H1 (cell line): ENCODE data around the gene GRID1. TPM values are rescaled to one million over a fixed set of nuclear protein-coding genes. Genes with fewer than 3 reads are reported as not detected.

Experiments used
- CTCF ChIA-PET: fragments of 300-600 bp; sonication (Branson Sonifier 250); formaldehyde crosslinking; loops from one replicate; lab custom pipeline; 2021; ENCODE audit not compliant: partially characterized antibody; lab: Charles Lee
- POLR2A ChIA-PET: fragments of 300-600 bp; sonication (Branson Sonifier 250); formaldehyde crosslinking; loops from one replicate; lab custom pipeline; 2021; ENCODE audit warnings: inconsistent platforms; ENCODE audit not compliant: partially characterized antibody; lab: Charles Lee
- DNase-seq, 2 experiments: peaks; one replicate each; pipeline versions ENCODE4 v3.0.0 to v3.0.0-alpha.2; 2010 to 2022; ENCODE audit warnings: low spot score in 2 of 2, low read depth in 1 of 2, mixed read lengths in 1 of 2
- FAIRE-seq: peaks from 2 replicates; lab custom pipeline; 2011; peaks lifted over from hg19 to GRCh38; lab: Jason Lieb, UNC
- H2AFZ ChIP-seq: 2 replicates; pipeline ENCODE4 v1.8.1; 2012; ENCODE audit warnings: low read length, inconsistent platforms
- H2AK5ac ChIP-seq: 2 replicates; pipeline ENCODE4 v1.6.1; 2013; ENCODE audit warnings: low read depth, low read length
- H2BK120ac ChIP-seq: replicated peaks from 2 replicates; pipeline ENCODE3; 2013; ENCODE audit warnings: low read depth, low read length, inconsistent platforms
- H2BK12ac ChIP-seq: 2 replicates; pipeline ENCODE4 v1.6.1; 2013; ENCODE audit warnings: low read depth, low read length
- H2BK15ac ChIP-seq: 2 replicates; pipeline ENCODE4 v1.6.1; 2013; ENCODE audit warnings: low read length
- H2BK20ac ChIP-seq: 2 replicates; pipeline ENCODE4 v1.6.1; 2013; ENCODE audit warnings: low read length
- H2BK5ac ChIP-seq: 2 replicates; pipeline ENCODE4 v1.6.1; 2013; ENCODE audit warnings: low read depth, low read length
- H3K14ac ChIP-seq: 2 replicates; pipeline ENCODE4 v1.6.1; 2013; ENCODE audit warnings: inconsistent platforms; ENCODE audit not compliant: insufficient read length
- H3K18ac ChIP-seq: 2 replicates; pipeline ENCODE4 v1.6.1; 2013; ENCODE audit warnings: low read length; ENCODE audit errors: extremely low read depth
- H3K23ac ChIP-seq: 2 replicates; pipeline ENCODE4 v1.6.1; 2013; ENCODE audit warnings: inconsistent platforms; ENCODE audit not compliant: insufficient read length
- H3K23me2 ChIP-seq: 2 replicates; pipeline ENCODE4 v1.6.1; 2013; ENCODE audit warnings: low read depth, low read length
- H3K27ac ChIP-seq: 2 replicates; pipeline ENCODE4 v1.6.1; 2011; ENCODE audit warnings: low read depth, low read length, inconsistent platforms
- H3K27me3 ChIP-seq, 4 experiments: replicated peaks in 1 of 4; 1 replicate in 1 of 4; 2 replicates in 3 of 4; pipeline versions ENCODE4 v1.6.1 to v1.8.1; 2011 to 2013; ENCODE audit warnings: low read length in 3 of 4, mild to moderate bottlenecking in 3 of 4, inconsistent platforms in 2 of 4, mixed read lengths in 2 of 4, moderate library complexity in 1 of 4; ENCODE audit not compliant: control insufficient read depth in 3 of 4, insufficient read depth in 3 of 4; ENCODE audit errors: extremely low read depth in 1 of 4
- H3K36me3 ChIP-seq, 4 experiments: 2 replicates each; pipeline versions ENCODE4 v1.6.1 to v1.8.1; 2011 to 2013; ENCODE audit warnings: mild to moderate bottlenecking in 4 of 4, low read length in 3 of 4, moderate library complexity in 2 of 4, control low read depth in 1 of 4, inconsistent platforms in 1 of 4; ENCODE audit not compliant: insufficient read depth in 4 of 4, control insufficient read depth in 2 of 4
- H3K4ac ChIP-seq: replicated peaks from 2 replicates; pipeline ENCODE3; 2013; ENCODE audit warnings: low read length, low read depth, mixed read lengths, inconsistent platforms; ENCODE audit not compliant: insufficient read length
- H3K4me1 ChIP-seq, 4 experiments: replicated peaks in 1 of 4; 1 replicate in 1 of 4; 2 replicates in 3 of 4; pipeline versions ENCODE4 v1.6.1 to v1.8.1; 2011 to 2013; ENCODE audit warnings: low read length in 3 of 4, inconsistent platforms in 2 of 4, mixed read lengths in 1 of 4; ENCODE audit not compliant: insufficient read depth in 4 of 4, control insufficient read depth in 3 of 4
- H3K4me2 ChIP-seq, 2 experiments: 2 replicates each; pipeline versions ENCODE4 v1.6.1 to v1.8.1; 2011 to 2013; ENCODE audit warnings: low read depth in 2 of 2, low read length in 2 of 2, control low read depth in 1 of 2, inconsistent platforms in 1 of 2, mild to moderate bottlenecking in 1 of 2; ENCODE audit not compliant: insufficient read depth in 1 of 2
- H3K4me3 ChIP-seq, 4 experiments: fragments of 200-600, 300-600 bp in 1 of 4; sonication (generic), shearing (Covaris generic), sonication (Bioruptor Twin) in 1 of 4; 2 replicates each; pipeline versions ENCODE4 v1.5.1 to v1.8.1; 2011 to 2016; ENCODE audit warnings: low read length in 4 of 4, low read depth in 3 of 4, control low read depth in 2 of 4, inconsistent platforms in 2 of 4, mild to moderate bottlenecking in 2 of 4, mixed read lengths in 1 of 4, moderate library complexity in 1 of 4; ENCODE audit not compliant: insufficient read depth in 2 of 4; ENCODE audit errors: extremely low read depth in 1 of 4
- H3K56ac ChIP-seq: replicated peaks from 2 replicates; pipeline ENCODE3; 2013; ENCODE audit warnings: low read depth, mild to moderate bottlenecking, mixed read lengths, low read length, inconsistent platforms; ENCODE audit not compliant: insufficient read length
- H3K79me1 ChIP-seq: 2 replicates; pipeline ENCODE4 v1.6.1; 2013; ENCODE audit warnings: low read depth, low read length, control low read depth
- H3K79me2 ChIP-seq, 2 experiments: 2 replicates each; pipeline versions ENCODE4 v1.6.1 to v1.8.1; 2012 to 2013; ENCODE audit warnings: low read length in 2 of 2, mild to moderate bottlenecking in 2 of 2, inconsistent platforms in 1 of 2; ENCODE audit not compliant: insufficient read depth in 2 of 2, control insufficient read depth in 1 of 2
- H3K9ac ChIP-seq, 4 experiments: replicated peaks in 1 of 4; 1 replicate in 1 of 4; 2 replicates in 3 of 4; pipeline versions ENCODE4 v1.6.1 to v1.8.1; 2011 to 2013; ENCODE audit warnings: low read depth in 3 of 4, low read length in 3 of 4, control low read depth in 2 of 4, mild to moderate bottlenecking in 2 of 4, moderate library complexity in 2 of 4, inconsistent platforms in 1 of 4; ENCODE audit errors: extremely low read depth in 1 of 4
- H3K9me3 ChIP-seq, 2 experiments: 2 replicates each; pipeline versions ENCODE4 v1.6.1 to v1.8.1; 2012 to 2013; ENCODE audit warnings: mild to moderate bottlenecking in 2 of 2, moderate library complexity in 2 of 2, control low read depth in 1 of 2, inconsistent platforms in 1 of 2, low read depth in 1 of 2, low read length in 1 of 2, mixed read lengths in 1 of 2; ENCODE audit not compliant: insufficient read depth in 2 of 2
- H4K20me1 ChIP-seq, 2 experiments: replicated peaks in 1 of 2; 2 replicates each; pipeline versions ENCODE3 to v1.8.1; 2011 to 2013; ENCODE audit warnings: inconsistent platforms in 2 of 2, low read length in 2 of 2, mild to moderate bottlenecking in 1 of 2; ENCODE audit not compliant: insufficient read depth in 2 of 2, control insufficient read depth in 1 of 2
- H4K5ac ChIP-seq: 2 replicates; pipeline ENCODE4 v1.6.1; 2013; ENCODE audit warnings: low read length, low read depth, mixed read lengths, inconsistent platforms; ENCODE audit not compliant: insufficient read length
- H4K8ac ChIP-seq: 2 replicates; pipeline ENCODE4 v1.8.0; 2013; ENCODE audit warnings: mild to moderate bottlenecking, moderate library complexity, low read length, inconsistent platforms; ENCODE audit not compliant: insufficient read depth; ENCODE audit errors: extremely low read depth
- H4K91ac ChIP-seq: replicated peaks from 2 replicates; pipeline ENCODE3; 2013; ENCODE audit warnings: low read length, mixed read lengths, inconsistent platforms; ENCODE audit not compliant: insufficient read length
- BCL11A ChIP-seq, 2 experiments: IDR thresholded peaks; one replicate each; pipeline ENCODE4 v1.6.1; 2011; ENCODE audit warnings: low read depth in 2 of 2, low read length in 2 of 2, mild to moderate bottlenecking in 2 of 2
- CBX5 ChIP-seq: fragments of 300-800, 300-1000 bp; sonication (generic); IDR thresholded peaks from 2 replicates; pipeline ENCODE4 v1.7.1; 2016; ENCODE audit warnings: antibody characterized with exemption, low read length, low read depth
- CREB1 ChIP-seq: IDR thresholded peaks from 2 replicates; pipeline ENCODE4 v1.6.1; 2012; ENCODE audit warnings: inconsistent platforms
- E2F6 ChIP-seq: IDR thresholded peaks from 2 replicates; pipeline ENCODE4 v1.6.1; 2012; ENCODE audit warnings: inconsistent platforms
- EP300 ChIP-seq, 2 experiments: IDR thresholded peaks; 1 replicate in 1 of 2; 2 replicates in 1 of 2; pipeline ENCODE4 v1.6.1; 2011 to 2012; ENCODE audit warnings: low read depth in 2 of 2, low read length in 2 of 2, mild to moderate bottlenecking in 2 of 2, borderline replicate concordance in 1 of 2, inconsistent platforms in 1 of 2, moderate library complexity in 1 of 2
- GABPA ChIP-seq: IDR thresholded peaks from 2 replicates; pipeline ENCODE4 v1.6.1; 2011; ENCODE audit warnings: mild to moderate bottlenecking, low read length, moderate library complexity, borderline replicate concordance; ENCODE audit not compliant: insufficient read depth
- GTF2F1 ChIP-seq: IDR thresholded peaks from 2 replicates; pipeline ENCODE4 v1.6.1; 2012; ENCODE audit warnings: low read depth, low read length, improper control_type of control experiment, borderline replicate concordance
- KDM1A ChIP-seq: fragments of 200-600, 300-600 bp; sonication (generic); IDR thresholded peaks from 2 replicates; pipeline ENCODE4 v1.7.1; 2016; ENCODE audit warnings: mild to moderate bottlenecking, low read length, borderline replicate concordance
- NRF1 ChIP-seq: IDR thresholded peaks from 2 replicates; pipeline ENCODE4 v1.6.1; 2011; ENCODE audit warnings: mild to moderate bottlenecking, low read depth, low read length, improper control_type of control experiment
- POLR2A ChIP-seq, 2 experiments: IDR thresholded peaks; 1 replicate in 1 of 2; 2 replicates in 1 of 2; pipeline ENCODE4 v1.6.1; 2011; ENCODE audit warnings: low read depth in 2 of 2, low read length in 2 of 2, mild to moderate bottlenecking in 2 of 2; ENCODE audit errors: control extremely low read depth in 1 of 2
- TAF7 ChIP-seq: optimal IDR thresholded peaks from 2 replicates; pipeline ENCODE3; 2011; ENCODE audit warnings: low read depth, mild to moderate bottlenecking, inconsistent platforms, low read length, moderate library complexity, borderline replicate concordance
- WGBS, 2 experiments: shearing (Covaris generic) in 1 of 2; methylation state at CpG; one replicate each; pipeline versions ENCODE4 v1.1.6 to v1.1.7; 2013 to 2015; ENCODE audit warnings: low lambda C conversion rate in 2 of 2, mixed read lengths in 2 of 2, inconsistent platforms in 1 of 2, low coverage in 1 of 2, missing lambda C conversion rate in 1 of 2; ENCODE audit not compliant: insufficient replicate concordance in 2 of 2, insufficient coverage in 1 of 2, insufficient read length in 1 of 2; ENCODE audit errors: extremely low coverage in 1 of 2, missing lambda C conversion rate in 1 of 2; 5-methylcytosine and 5-hydroxymethylcytosine counted together
- polyA plus RNA-seq, 7 experiments: library from polyadenylated mRNA; depleted of rRNA in 3 of 7; stranded (reverse) in 5 of 7; unstranded in 2 of 7; fragments of >200 nt in 5 of 7; fragments of 200-250 nt in 2 of 7; gene quantifications; 1 replicate in 5 of 7; 2 replicates in 1 of 7; 4 replicates in 1 of 7; pipeline versions ENCODE4 v1.2.1 to v1.2.3, GENCODE V29; 2011 to 2013; ENCODE audit warnings: missing spikeins in 2 of 7, mixed read lengths in 2 of 7
- total RNA-seq: library from RNA; stranded (reverse); fragmentation: NEBNext Ultra II Directional; extraction: Animal tissue kit (Norgen Biotek cat#: 25700); gene quantifications from 2 replicates; pipeline ENCODE4 v1.2.1, GENCODE V29; 2021

Gene GRID1
- total and polyA plus RNA-seq, 2 of the 8 experiments (the other 6 are each of a cell fraction or from before 2014, with no cell fraction given): 0.22 to 0.30 TPM

GRCh38 chr10:86198271-86198670 is 168.3 kb downstream of the GRID1 start:
- Histone ChIP-seq H3K9ac (no peak overlapping the region), H2AK5ac (no peak overlapping the region), H2BK12ac (no peak overlapping the region), H3K4ac (no peak overlapping the region), H3K9me3 (no peaks in the 10 kb centered on the region), H3K23ac (no peak overlapping the region), H3K4me2 (no peak overlapping the region), H3K27ac (no peak overlapping the region), H4K91ac (no peak overlapping the region), H3K36me3 (no peaks in the 10 kb centered on the region), H3K79me2 (no peaks in the 10 kb centered on the region), H4K20me1 (no peaks in the 10 kb centered on the region), H3K4me3 (no peak overlapping the region), H2BK5ac (no peak overlapping the region), H3K27me3 (no peaks in the 10 kb centered on the region; a peak in 1 of 7 replicates), H2BK120ac (no peak overlapping the region), H2BK20ac (no peak overlapping the region), H4K5ac (no peak overlapping the region), H3K14ac (no peak overlapping the region), H4K8ac (no peak overlapping the region), H3K56ac (no peak overlapping the region), H2AFZ (no peak overlapping the region), H3K4me1 (peaks cover 0 to 3% (median 0%) of the 10 kb centered on the region in 4 experiments; a peak in 2 of 7 replicates), H3K79me1 (no peaks in the 10 kb centered on the region), H2BK15ac (no peak overlapping the region), H3K23me2 (no peaks in the 10 kb centered on the region), H3K18ac (no peak overlapping the region)
- FAIRE-seq (no peak), DNase-seq (no peak)
- WGBS, 2 experiments: 86% methylated on average over 4 of the region's 4 CpGs; no CpG with 5 or more reads in 1 of the 2 experiments
- POLR2A ChIA-PET: no interaction called here
- TF ChIP-seq GTF2F1 (no peak), TAF7 (no peak), CBX5 (no peak), CREB1 (no peak), GABPA (no peak), KDM1A (no peak), NRF1 (no peak), POLR2A (IDR thresholded peaks at IDR 0.05; ENCODE audit: control extremely low read depth in 1 of 2, low read depth in 2 of 2, low read length in 2 of 2) (no peak), E2F6 (no peak), EP300 (IDR thresholded peaks at IDR 0.05; ENCODE audit: borderline replicate concordance in 1 of 2, low read depth in 2 of 2, low read length in 2 of 2) (no peak), BCL11A (IDR thresholded peaks at IDR 0.05; ENCODE audit: low read depth in 2 of 2, low read length in 2 of 2) (no peak)
- CTCF ChIA-PET: interaction anchor here (0.6 to 2.7 kb wide), 4 partner anchors 11 to 151 kb away, joined by 3 to 8 read pairs (median 3); no protein-coding TSS in a partner anchor
